GM21529 (cell line): ENCODE results near the gene USP1.
A peak's percentile ranks its signal among the peaks of the same experiment; 100 is the strongest.

Experiments used
- ATAC-seq: cut with Tn5 transposase; IDR thresholded peaks from one replicate; pipeline ENCODE4 v1.9.1; 2021; ENCODE audit not compliant: unreplicated experiment

USP1 gene

GRCh38 chr1:62484824-62485468 lies 48.1 kb downstream of the USP1 start:
- peak; percentile 46 for ATAC-seq

GRCh38 chr1:62487956-62488355 lies 51.1 kb downstream of the USP1 start:
- ATAC-seq, result no peak

DNA sequence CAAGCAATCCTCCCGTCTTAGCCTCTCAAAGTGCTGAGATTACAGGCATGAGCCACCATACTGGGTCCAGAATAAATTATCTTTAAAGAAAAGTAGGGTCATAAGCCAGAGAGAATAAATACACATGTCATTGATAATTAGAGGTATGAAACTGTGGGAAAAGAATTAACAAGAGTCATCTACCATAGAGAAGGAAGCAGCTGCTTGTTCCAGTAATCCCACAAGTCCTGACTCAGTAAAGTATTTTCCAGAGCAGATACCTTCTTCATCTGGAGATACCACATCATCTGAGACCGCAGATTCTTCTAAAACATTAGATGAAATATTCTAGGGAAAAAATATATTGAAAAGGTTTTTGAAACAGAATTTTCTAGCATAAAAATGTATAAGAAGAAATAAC lies 55.7 kb downstream of the USP1 start:
- ATAC-seq, result no peak

DNA sequence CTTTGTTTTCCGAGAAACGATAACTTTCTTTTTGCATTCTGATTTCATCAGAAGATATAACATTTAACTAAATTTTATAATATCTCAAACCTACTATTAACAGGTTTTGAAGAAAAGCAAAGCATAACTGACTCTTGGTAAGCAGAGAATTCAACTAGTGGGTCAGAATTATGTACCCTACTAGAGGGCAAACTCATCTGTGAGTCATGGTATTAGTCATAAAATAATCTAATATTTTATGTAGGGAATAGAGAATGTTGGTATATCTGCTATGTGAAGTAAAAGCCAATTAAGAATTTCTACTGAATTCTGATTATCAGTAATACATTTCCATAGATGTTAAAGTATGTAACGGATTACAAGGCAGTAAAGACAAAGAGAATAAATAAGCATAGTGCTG lies 56.8 kb downstream of the USP1 start:
- ATAC-seq, result no peak

DNA sequence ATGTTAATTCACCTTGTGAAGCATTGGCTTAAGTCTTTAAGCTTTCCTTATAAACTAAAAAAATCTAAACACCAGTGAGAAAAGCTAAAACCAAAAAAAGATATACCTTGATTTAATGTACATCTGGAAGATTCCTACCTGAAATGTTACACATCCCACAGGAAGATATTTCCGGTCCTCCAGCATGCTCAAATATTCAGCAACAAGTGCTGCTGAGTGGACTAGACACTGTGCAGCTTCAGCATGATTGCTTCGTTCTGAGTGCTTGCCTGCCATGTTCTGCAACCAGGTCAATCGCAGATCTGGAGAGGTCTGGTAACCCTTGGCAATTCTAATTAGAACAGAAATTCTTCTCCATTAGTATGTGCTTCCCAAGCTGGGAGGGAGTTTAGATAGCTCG lies 57.3 kb downstream of the USP1 start:
- ATAC-seq, result no peak

DNA sequence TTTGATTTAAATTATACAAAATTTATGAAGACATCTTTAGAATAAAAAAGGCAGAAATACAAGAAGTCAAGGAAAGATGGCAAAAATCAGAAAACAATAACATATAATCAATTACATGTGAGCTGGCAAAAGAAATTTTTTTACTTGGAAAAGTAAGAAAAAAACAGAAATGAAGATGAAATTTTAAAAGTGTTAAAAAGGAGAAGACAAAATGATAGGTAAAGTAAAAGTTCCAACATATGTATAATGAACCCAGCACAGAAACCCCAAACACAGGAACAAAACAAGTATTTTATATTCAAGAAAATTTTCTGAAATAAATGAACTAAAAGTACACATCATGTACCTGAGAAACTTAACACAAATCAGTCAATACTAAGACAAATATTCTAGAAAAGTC lies 63.4 kb downstream of the USP1 start:
- no peak for ATAC-seq
